HG03139 (cell line): ENCODE measurements around the gene B9D2.
A peak's percentile ranks its signal among the peaks of the same experiment; 100 is the strongest.

ENCODE experiments used
- ATAC-seq: cut with Tn5 transposase; IDR thresholded peaks from one replicate; pipeline ENCODE4 v1.9.1; 2021; ENCODE audit not compliant: unreplicated experiment

The B9D2 gene

DNA sequence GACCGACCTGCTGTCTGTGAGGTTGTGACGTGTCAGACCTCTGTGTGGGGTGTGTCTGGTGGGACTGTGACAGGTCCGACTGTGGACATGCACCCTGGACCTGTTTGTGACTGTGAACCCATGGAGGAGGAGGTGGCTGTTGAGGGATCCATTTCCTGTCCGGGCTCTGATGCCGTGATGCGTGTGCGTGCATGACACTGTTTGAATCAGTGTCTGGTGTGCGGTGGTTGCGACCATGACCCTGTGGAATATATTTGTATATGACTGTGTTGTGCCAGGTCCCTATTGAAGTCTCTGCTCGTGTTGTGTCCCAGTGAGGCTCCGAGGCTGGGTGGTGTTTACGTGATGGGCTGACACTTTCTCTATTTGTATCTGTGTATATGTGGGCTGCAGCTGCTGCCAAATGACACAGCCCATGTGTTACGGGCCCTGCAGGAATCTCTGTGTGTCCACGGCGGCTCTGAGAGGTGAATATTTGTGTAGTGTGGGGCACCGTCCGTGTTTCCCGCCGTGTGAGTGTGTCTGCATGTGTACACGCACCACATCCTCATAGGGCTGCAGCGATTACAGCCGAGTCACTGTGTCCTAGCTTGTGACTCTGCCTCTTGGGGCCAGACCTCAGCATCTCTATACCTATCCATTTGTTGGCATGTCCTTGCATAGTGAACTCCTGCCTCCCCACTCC is 35.6 kb downstream of the B9D2 start:
- ATAC-seq, result no peak

DNA sequence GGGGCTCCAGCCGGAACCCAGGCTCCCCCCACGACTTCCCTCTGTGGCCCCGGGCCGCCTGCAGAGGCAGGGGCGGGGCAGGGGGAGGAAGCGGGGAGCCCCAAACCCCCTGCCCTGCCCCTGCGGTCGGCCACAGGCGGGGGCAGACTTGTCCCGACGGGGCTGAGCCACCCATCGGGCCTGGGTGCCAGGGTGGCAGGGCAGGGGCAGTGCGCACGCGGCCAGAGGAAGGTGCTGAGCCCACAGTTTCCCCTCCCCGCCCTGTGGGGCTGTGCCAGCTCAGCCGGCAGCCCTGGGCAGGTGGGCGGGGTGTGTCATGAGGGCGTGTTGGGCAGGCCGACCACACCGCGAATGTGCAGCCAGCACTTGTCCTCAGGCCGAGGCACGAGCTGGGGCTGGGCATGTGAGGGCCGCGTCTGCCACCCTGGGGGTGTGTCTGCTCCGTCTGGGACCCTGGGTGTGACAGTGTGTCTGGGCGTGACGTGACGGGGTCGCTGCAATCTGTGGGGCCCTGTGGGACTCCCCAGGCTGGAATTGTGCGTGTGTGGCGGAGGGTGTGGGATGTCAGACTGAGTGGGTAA is 36.3 kb downstream of the B9D2 start:
- peak; percentile 40 for ATAC-seq

DNA sequence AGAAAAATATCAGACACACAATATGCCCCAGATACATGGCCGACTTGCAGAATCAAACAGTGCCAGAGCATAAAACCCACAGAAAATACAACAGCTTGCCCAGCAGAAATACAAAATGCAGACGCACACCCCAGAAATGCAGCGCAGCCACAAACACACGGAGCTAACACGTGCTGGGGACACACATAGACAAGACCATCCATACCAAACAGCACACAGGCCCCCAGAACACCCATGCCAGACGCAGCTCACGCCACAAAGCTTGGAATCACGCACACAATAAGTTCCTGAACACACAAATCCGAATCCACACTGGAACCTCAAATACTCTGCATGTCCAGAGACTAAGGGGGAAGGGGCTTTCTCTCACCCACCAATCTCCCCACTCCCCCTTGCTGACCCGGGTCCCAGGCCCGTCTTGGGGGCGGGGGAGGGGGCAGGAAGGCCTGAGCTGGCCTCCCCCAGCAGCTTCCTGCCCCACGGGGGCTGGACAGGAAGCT is 36.8 kb downstream of the B9D2 start:
- no peak for ATAC-seq

DNA sequence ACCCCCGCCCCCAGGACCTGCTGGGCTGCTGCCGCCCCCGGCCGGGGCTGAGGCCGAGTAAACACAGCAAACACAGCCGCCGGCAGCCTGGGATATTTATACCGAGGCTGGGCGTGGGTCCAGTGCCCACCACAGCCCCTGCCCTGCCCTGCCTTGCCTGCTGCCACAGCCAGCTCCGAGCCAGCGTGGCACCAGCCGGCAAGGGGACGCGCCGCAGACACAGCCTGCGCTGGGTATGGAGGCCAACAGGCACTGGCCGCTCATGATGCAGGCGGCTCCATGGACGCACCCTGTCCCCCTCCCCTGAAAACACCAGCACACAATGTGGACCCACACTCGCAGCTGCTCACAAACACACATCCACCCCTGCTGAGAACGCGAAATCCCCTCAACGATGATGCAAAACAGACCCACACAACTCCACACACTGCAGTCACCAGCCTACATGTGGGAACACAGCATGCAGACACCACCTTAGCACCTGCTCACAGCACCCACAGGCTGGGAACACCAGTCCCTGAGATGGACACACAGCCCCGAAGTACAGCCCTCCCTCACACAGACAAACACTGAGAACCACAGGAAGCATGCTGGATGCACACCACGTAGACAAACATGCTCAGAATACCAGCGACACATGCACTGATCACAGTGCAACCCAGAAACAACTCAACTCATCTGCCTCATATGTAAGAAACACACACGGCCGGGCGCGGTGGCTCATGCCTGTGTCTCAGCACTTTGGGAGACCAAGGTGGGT is 37.8 kb downstream of the B9D2 start:
- ATAC-seq, result peak; percentile 36

DNA sequence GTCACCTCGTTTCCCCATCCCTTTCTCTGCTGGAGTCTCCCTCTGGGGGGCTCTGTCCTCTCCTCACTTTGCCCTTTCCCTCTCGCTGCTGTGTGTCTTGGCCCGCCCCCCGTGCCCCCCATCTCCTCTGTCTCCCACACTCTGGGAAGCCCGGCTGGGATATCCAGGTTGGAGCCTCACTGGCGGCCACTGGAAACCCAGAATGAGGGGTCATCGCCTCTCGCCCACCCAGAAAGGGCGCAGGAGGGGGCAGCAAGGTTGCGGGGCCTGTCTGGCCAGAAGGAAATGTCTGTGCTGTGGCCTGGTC is 38.4 kb downstream of the B9D2 start:
- ATAC-seq, result no peak

DNA sequence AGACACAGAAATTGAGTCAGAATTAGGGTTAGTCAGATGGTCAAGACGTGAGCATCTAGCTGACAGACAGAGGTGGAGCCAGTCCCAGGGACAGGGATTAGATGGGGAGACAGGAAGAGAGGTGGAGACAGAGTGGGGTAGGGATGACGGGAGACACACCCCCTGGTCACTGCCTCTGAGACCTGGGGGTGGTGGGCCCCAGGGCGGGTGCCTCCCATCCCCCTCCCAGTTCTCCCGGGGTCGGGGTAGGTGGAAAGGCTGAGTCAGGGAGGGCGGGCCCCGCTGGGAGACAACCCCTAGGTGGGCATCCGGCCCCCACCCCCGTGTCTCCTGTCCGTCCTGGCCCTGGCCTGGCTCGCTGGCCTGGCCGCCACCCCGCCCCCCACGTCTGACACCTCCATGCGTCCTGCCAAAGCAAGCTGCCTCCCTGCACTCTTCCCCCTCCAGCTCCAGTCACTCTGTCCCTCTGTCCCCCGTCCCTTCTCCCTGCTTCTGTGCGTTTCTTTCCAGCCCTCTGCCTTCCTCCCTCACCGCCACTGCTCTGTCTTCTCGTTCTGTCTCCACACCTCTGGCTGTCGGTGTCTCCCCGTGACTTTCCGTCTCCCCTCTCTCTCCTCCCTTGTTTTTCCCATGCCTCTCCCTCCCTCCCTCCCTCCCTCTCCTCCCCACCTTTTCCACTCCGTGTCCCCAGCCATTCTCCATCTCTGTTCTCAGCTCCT is 38.9 kb downstream of the B9D2 start:
- ATAC-seq, result no peak

DNA sequence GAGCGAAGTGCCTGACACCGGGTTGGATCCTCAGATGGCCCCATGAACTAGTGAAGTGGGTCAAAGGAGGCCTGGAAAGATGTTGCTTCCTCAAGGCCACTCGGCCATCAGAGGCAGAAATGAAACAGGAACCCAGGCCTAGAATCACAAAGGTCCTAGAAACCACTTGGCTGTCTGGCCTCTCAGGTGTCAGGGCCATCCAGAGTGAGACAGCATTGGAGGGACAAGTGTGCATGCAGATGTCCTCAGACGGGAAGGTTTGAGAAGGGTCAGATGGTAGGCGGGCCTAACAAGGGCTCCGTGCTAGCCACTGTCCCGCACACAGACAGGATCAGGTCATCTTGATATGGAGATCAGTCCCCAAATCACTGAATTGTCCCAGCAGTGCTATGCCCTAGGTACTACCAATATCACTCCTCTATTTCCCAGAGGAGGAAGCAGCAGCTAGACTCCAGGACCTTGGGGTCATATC is 39.7 kb downstream of the B9D2 start:
- no peak for ATAC-seq

DNA sequence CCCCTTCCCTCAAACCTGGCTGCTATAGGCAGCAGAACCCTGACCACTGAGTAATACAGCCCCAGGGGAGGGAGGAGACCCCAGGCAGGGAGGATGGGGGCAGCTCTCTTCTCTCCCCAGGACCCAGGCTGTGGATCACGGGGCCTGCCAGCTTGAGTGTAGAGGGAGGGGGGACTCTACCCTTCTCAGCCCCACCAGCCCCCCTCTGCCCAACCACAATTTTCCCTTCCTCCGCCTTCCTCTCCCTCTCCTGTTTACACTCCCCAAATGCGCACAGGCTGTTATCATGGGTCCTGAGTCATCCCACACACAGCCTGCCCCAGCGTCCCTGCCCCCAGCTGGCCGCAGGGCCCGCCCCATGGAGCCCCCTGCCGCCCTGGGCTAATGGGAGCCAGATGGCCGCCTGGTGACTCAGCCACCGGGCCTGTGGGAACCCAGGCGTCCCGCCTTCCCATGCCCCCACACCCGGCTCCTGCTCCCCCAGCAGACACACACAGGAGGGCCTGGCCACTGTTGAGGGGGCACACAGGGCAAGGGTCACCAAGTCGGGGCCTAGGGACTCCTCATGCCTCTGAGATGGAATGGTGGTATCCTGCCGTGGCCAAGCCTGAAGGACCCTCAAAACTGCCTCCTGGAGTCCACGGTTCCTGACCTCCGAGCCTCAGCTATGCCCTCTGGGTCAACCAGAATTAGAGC is 40.4 kb downstream of the B9D2 start:
- no peak for ATAC-seq

DNA sequence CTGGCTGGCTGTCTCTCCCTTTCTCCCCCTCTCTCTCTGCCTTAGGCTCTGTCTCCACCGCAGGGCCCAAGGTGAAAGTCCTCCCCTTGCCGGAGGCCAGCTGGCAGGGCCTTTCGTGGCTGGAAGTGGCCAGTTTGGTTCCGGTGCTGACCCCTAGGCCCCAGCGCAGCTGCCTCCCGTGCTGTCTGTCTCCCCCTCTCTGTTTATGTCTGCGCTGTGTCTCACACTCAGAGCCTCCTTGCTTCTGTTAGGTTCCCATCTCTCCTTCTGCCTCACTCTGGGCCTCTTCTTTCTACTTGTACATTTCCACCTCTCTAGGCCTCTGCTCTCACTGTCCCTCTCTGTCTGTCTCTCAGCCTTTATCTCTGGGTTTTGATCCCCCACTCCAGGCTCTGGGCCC is 40.9 kb downstream of the B9D2 start:
- no peak for ATAC-seq

DNA sequence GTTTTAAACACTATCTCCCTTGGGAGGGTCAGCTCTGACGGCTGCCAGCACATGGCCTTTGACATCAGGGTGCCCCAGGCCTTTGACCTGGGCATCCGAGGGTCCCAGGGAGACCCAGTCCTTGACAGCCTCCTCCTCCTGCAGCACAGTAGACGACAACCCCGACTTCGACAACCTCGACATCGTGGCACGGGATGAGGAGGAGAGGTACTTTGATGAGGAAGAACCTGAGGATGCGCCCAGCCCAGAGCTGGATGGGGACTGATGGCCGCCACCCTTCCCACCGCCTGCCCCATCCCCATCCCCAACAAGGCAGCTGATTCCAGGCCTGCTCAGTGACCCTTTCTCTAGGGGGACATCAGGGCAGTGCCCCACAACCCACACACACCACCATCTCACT is 41.5 kb downstream of the B9D2 start:
- ATAC-seq, result no peak

DNA sequence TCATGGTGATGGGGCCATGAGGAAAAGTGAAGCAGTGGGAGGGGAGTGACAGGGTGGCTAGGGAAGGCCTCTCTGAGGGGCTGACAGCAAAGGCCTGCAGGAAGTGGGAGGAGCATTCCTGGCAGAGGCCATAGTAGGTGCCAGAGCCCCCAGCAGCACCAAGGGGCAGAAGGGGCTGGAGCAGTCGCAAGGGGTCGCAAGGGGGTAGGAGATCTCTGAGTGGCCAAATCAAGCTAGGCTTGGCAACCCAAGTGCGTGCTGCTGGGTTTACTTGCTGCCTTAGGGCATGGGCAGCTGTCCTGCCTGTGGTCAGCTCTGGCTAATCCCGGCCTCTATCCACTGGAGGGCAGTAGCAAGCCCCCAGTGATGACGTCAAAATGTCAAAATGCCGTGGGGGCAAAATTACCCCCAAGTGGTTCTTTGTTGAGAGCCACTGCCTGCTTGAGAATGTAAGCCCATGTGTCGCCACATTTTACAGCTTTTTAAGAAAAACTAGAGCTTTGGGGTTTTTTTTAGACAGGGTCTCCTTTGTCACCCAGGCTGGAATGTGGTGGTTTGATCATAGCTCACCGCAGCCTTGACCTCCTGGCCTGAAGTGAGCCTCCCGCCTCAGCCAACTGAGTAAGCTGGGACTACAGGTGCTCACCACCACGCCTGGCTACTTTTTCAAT is 42.2 kb downstream of the B9D2 start:
- no peak for ATAC-seq

DNA sequence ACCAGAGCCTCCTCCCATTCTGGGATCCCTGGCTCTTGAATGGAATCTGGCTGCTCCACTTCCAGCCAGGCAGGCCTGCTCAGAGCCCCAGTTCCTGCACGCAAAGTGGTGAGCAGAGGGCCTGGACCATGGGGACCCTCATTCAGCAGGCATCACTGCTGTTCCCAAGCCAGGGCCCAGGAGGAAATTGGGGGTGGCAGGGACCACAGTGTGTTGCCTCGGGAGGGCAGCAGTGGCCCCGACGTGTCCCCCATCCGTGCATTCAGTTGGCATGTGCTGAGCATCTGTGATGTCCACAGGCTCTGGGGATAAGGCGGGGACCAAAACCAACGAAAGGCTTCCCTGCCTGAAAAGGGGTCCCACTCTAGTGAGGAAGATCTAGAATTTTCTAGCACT is 42.7 kb downstream of the B9D2 start:
- ATAC-seq, result no peak

DNA sequence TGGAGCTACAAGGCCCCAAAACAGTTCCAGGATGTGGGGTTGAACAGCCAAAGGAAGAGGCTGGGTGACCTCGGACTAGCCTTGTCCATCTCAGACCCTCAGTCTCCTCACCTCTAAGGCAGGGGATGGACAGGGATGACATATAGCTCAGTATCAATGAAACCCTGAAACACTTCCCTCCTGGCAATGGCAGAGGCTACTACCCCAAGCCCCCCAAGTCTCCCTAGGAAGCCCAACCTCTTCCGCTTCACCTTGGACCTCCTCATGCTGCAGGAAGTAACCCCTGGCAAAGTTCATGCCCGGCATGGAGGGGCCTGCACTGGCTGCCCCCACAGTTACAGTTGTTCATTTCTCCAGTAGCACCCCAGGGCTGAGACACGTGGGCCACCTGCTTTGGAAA is 43.4 kb downstream of the B9D2 start:
- no peak for ATAC-seq

DNA sequence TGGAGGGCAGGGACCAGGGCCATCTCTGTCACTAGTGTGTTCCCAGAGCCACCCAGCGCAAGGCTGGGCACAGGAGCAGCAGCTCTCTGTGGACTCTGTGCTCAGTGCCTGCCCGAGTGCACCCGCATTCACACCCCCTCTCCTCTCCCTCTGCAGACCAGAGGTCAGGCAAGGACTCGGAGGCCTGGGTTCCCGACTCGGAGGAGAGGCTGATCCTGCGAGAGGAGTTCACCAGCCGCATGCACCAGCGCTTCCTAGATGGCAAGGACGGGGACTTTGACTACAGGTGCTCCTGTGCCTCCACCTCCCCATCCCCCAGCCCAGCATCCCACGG is 43.8 kb downstream of the B9D2 start:
- ATAC-seq, result no peak

DNA sequence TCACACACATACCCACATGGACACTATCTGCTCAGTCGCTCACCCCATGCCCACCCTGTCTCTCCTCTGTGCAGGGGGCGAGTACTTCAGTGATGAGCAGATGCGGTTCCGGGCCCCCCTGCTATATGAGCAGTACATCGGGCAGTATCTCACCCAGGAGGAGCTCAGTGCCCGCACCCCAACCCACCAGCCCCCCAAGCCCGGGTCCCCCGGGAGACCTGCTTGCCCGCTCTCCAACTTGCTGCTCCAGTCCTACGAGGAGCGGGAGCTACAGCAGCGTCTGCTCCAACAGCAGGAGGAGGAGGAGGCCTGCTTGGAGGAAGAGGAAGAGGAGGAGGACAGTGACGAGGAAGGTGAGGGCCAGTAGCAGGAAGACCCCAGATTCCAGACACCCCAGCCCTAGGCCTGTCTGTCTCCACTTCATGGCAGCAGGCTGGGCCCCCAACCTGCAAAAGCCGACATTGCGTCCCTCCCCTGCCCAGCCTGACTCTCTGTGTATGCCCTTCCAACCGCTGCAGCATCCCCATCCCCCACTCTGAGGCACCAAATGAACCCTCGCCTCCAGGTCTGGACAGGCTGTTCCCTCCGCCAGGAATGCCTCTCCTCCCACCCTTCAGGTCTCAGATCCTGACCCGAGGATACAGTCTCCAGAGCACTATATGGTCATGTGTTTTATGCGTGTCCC is 44.3 kb downstream of the B9D2 start:
- ATAC-seq, result no peak

DNA sequence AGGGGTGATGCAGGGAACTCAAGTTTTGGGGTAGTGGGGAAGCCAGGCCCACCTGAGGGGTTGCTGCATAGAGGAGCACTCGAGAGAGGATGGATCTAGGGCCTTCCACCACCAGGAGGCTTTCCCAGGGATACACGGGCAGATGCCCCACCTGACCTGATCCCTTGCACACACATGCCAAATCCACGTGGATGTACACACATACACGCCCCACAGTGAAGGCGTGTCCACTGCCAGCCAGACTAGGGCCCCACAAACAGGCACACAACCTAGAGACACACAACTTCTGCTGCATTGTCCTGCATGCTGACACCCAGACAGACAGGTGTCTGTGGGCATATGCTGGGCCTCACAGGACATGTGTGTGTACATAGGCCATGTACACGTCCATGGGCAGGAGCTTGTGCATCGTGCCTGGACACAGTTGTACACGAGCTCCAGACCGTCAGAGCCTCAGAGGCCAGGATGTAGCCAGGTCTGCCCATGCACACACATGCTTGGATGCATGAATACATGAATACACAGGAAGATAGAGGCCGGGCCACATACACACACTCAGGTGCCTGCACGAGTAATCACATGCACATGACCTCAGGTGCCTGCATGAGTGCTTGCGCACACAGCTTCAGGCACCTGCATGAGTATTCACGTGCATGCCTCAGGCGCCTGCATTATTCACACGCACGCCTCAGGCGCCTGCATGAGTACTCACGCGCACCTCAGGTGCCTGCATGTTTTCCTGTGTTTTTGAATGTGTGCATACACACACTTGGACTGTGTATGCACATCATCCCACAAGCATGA is 45.1 kb downstream of the B9D2 start:
- no peak for ATAC-seq

DNA sequence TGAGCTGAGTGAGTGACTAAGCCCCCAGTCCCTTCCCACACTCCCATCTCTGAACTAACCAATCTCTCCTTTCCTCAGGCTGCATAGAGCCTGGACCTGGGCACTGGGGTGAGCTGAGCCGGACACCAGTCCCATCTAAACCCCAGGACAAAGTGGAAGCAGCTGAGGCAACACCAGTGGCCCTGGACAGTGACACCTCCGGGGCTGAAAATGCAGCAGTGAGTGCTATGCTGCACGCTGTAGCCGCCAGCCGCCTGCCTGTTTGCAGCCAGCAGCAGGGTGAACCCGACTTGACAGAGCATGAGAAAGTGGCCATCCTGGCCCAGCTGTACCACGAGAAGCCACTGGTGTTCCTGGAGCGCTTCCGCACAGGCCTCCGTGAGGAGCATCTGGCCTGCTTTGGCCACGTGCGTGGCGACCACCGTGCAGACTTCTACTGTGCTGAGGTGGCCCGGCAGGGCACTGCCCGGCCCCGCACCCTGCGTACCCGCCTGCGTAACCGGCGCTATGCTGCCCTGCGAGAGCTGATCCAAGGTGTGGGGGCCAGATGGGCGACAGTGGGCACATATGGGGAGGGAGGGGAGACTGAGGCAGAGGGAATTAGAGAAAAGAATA is 47.5 kb downstream of the B9D2 start:
- ATAC-seq, result no peak

DNA sequence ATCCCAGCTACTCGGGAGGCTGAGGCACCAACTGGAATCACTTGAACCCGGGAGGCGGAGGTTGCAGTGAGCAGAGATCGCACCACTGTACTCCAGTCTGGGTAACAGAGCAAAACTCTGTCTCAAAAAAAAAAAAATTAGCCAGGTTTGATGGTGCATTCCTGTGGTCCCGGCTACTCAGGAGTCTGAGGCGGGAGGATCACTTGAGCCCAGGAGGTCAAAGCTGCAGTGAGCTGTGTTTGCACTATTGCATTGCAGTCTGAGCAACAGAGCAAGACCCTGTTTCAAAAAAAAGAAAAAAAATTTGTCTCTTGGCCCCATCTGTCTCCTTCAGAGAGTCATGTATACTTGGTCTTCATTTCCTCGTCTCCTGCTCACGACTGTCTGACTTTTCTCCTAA is 52.3 kb downstream of the B9D2 start:
- no peak for ATAC-seq

DNA sequence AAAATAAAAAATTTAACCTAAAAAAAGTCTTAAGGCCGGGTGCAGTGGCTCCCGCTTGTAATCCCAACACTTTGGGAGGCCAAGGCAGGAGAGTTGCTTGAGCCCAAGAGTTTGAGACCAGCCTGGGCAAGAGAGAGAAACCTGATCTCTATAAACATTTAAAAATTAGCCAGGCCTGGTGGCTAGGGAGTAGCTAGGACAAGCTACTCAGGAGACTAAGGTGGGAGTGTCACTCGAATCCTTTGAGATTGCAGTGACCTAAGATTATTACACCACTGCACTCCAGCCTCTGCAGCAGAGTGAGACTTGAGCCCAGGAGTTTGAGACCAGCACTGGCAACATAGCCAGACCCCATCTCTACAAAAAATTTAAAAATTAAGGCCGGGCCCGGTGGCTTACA is 52.9 kb downstream of the B9D2 start:
- ATAC-seq, result no peak
